Lung (tissue), 12 donors: ENCODE results near the gene MED13L. TPM values are rescaled to one million over a fixed set of nuclear protein-coding genes. Genes with fewer than 3 reads are reported as not detected.

ENCODE experiments used
- ATAC-seq: fragments of 200-7000 bp; cut with Tn5 transposase; one replicate; pipeline ENCODE4 v1.9.1; 2020; ENCODE audit warnings: moderate number of reproducible peaks; ENCODE audit not compliant: insufficient read depth, low FRiP score
- DNase-seq, 3 donors: peaks; one replicate each; pipeline ENCODE4 v3.0.0-alpha.2; 2013 to 2017
- H3K27ac ChIP-seq, 2 donors: one replicate each; pipeline ENCODE4 v1.5.1; 2013; ENCODE audit warnings: mild to moderate bottlenecking in 2 of 2, moderate library complexity in 2 of 2, control low read depth in 1 of 2, inconsistent platforms in 1 of 2, low read depth in 1 of 2, low read length in 1 of 2
- H3K27me3 ChIP-seq, 3 donors: one replicate each; pipeline ENCODE4 v1.5.1; 2013; ENCODE audit warnings: low read length in 2 of 3; ENCODE audit not compliant: control insufficient read depth in 3 of 3, insufficient read depth in 3 of 3
- H3K36me3 ChIP-seq, 4 donors: one replicate each; pipeline ENCODE4 v1.5.1; 2013; ENCODE audit warnings: low read length in 4 of 4, mild to moderate bottlenecking in 1 of 4, moderate library complexity in 1 of 4; ENCODE audit not compliant: control insufficient read depth in 4 of 4, insufficient read depth in 4 of 4
- H3K4me1 ChIP-seq, 5 donors: one replicate each; pipeline ENCODE4 v1.5.1; 2013; ENCODE audit warnings: low read length in 5 of 5, mild to moderate bottlenecking in 2 of 5, moderate library complexity in 1 of 5; ENCODE audit not compliant: control insufficient read depth in 5 of 5, insufficient read depth in 5 of 5
- H3K4me3 ChIP-seq: one replicate; pipeline ENCODE4 v1.5.1; 2013; ENCODE audit warnings: mild to moderate bottlenecking, control low read depth, moderate library complexity
- H3K9ac ChIP-seq, 2 donors: one replicate each; pipeline ENCODE4 v1.5.1; 2013; ENCODE audit warnings: low read length in 2 of 2, control low read depth in 1 of 2; ENCODE audit not compliant: insufficient read depth in 1 of 2
- H3K9me3 ChIP-seq, 4 donors: one replicate each; pipeline ENCODE4 v1.5.1; 2013; ENCODE audit warnings: low read length in 3 of 4, mild to moderate bottlenecking in 1 of 4, moderate library complexity in 1 of 4; ENCODE audit not compliant: control insufficient read depth in 4 of 4, insufficient read depth in 3 of 4
- WGBS, 2 donors: extraction: QIAGEN DNeasy Blood & Tissue Kit; methylation state at CpG; one replicate each; pipeline ENCODE4 v1.1.7; 2013; 5-methylcytosine and 5-hydroxymethylcytosine counted together
- polyA plus RNA-seq, 2 donors: library from polyadenylated mRNA; stranded (reverse); fragments of 200-250 nt; gene quantifications; one replicate each; pipeline ENCODE4 v1.2.1, GENCODE V29; 2013
- total RNA-seq, 2 donors: library from RNA; depleted of rRNA in 1 of 2; stranded (reverse); fragments of >200 nt in 1 of 2; gene quantifications; one replicate each; pipeline ENCODE4 v1.2.1, GENCODE V29; 2014 to 2021
- TF ChIP-seq, protein P1 (sequence below): IDR thresholded peaks from 2 replicates; pipeline ENCODE4 v1.5.1; 2012; ENCODE audit warnings: mild to moderate bottlenecking; ENCODE audit errors: control extremely low read depth, extremely low read depth
- donor health status: control.
- donor health status: control.
- donor health status: Bipolar disorder and iron deficiency.
- donor health status: healthy.
- donor health status: DM: yes; HTN: yes; CAD: no.

The MED13L gene
- total and polyA plus RNA-seq, 4 donors, result 18.2 to 329 (median 71.4) TPM

DNA sequence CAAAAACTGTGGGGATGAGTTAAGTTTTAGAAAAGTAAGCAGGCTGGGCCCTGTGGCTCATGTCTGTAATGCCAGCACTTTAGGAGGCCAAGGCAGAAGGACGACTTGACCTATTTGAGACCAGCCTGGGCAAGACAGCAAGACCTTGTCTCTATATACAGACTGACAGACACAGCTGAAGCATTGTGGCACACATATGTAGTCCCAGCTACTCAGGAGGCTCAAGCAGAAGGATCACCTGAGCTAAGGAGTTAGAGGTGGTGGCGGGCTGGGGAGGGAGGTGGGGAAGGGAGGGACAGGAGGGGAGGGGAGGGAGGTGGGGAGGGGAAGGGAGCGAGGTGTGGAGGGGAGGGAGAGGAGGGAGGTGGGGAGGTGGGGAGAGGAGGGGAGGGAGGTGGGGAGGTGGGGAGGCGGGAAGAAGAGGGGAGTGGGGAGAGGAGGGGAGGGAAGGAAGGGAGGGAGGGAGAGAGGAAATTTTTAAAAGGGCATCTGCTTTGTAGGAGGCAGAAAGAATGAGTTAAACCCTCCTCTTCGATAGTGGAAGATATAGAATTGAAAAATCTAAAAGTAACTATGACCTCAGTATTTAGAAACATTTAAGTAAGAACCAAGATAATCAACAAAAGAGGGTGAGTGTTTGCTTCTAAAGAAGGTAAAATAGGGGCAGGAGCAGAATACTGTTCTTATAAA is 30.9 kb downstream of the MED13L start:
- 78 to 86% methylated on average over 5 of the region's 5 CpGs for WGBS, 2 donors
- ATAC-seq (no peak), DNase-seq (no peak)
- Histone ChIP-seq H3K27me3 (no peaks in the 10 kb centered on the region), H3K9me3 (peaks cover 0 to 3% (median 0%) of the 10 kb centered on the region in 4 donors), H3K4me1 (peaks cover 0 to 30% (median 14%) of the 10 kb centered on the region in 5 donors), H3K36me3 (no peaks in the 10 kb centered on the region), H3K27ac (no peak overlapping the region), H3K9ac (no peak overlapping the region), H3K4me3 (no peak overlapping the region)
- TF ChIP-seq, protein P1, sequence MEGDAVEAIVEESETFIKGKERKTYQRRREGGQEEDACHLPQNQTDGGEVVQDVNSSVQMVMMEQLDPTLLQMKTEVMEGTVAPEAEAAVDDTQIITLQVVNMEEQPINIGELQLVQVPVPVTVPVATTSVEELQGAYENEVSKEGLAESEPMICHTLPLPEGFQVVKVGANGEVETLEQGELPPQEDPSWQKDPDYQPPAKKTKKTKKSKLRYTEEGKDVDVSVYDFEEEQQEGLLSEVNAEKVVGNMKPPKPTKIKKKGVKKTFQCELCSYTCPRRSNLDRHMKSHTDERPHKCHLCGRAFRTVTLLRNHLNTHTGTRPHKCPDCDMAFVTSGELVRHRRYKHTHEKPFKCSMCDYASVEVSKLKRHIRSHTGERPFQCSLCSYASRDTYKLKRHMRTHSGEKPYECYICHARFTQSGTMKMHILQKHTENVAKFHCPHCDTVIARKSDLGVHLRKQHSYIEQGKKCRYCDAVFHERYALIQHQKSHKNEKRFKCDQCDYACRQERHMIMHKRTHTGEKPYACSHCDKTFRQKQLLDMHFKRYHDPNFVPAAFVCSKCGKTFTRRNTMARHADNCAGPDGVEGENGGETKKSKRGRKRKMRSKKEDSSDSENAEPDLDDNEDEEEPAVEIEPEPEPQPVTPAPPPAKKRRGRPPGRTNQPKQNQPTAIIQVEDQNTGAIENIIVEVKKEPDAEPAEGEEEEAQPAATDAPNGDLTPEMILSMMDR, result no peak

DNA sequence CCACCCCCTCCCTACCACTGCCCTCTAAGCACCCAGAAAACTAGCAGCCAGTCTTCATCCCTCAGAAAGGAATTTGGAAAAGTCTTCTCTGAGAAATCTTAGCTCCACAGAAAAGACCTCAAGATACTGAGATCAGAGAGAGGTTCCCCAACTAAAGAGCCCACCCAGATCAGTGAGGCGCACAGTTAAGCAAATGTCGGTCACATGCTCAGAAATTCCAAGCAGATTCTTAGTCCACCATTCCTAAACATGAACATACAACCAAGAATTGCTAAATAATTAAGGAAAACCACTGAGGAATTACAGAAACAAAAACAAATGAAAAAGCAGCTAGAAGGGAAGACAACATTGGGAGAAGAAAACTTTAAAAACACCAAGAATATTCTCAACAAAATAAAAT is 32.3 kb downstream of the MED13L start:
- Histone ChIP-seq H3K36me3 (no peaks in the 10 kb centered on the region), H3K27me3 (no peaks in the 10 kb centered on the region), H3K9me3 (peaks cover 0 to 3% (median 0%) of the 10 kb centered on the region in 4 donors), H3K27ac (no peak overlapping the region), H3K4me3 (no peak overlapping the region), H3K4me1 (peaks cover 0 to 33% (median 14%) of the 10 kb centered on the region in 5 donors), H3K9ac (no peak overlapping the region)
- ATAC-seq (no peak), DNase-seq (no peak)
- TF ChIP-seq, protein P1, result no peak
- 94% methylated on average over 2 of the region's 2 CpGs for WGBS, 2 donors

DNA sequence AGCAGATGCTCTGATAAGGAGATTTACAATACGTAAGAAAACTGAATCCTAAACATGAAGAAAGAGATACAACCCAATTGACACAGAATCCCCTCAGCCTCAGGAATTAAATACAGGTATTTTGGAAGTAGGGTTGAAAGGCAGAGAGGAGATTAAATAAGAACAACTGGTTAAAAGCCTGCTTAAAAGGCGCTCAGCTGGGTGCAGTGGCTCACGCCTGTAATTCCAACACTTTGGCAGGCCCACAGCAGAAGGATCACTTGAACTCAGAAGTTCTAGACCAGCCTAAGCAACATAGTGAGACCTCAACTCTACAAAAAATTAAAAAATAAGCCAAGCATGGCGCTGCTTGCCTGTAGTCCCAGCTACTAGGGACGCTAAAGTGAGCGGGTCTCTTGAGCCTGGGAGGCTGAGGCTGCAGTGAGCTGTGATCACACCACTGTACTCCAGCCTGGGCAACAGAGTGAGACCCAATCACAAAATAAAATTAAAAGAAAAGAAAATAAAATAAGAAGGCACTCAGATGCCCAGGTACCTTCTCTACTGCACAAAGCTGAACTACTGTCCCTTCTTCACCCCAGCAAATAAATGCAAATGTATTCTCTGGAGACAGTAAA is 32.9 kb downstream of the MED13L start:
- ATAC-seq (no peak), DNase-seq (no peak)
- peaks cover 0 to 33% (median 14%) of the 10 kb centered on the region in 5 donors for H3K4me1 ChIP-seq
- H3K36me3 ChIP-seq, result no peaks in the 10 kb centered on the region
- H3K9ac ChIP-seq, result no peak overlapping the region
- H3K27me3 ChIP-seq, result no peaks in the 10 kb centered on the region
- 84 to 87% methylated on average over 6 of the region's 6 CpGs for WGBS, 2 donors
- no peaks in the 10 kb centered on the region for H3K9me3 ChIP-seq
- no peak overlapping the region for H3K4me3 ChIP-seq
- TF ChIP-seq, protein P1, result no peak
- no peak overlapping the region for H3K27ac ChIP-seq
